Measurements from ENCODE around the gene RASSF3. TPM values are rescaled to one million over a fixed set of nuclear protein-coding genes. Genes with fewer than 3 reads are reported as not detected.

Gene RASSF3
- polyA plus RNA-seq, 3 donors: 6.6 to 77.9 (median 14.5) TPM

GRCh38 chr12:64567570-64567969, 42.7 kb upstream of the RASSF3 start:
- WGBS (ENCODE audit: insufficient coverage): 96% methylated on average over 5 of the region's 8 CpGs
- Histone ChIP-seq H3K27ac (ENCODE audit: low read depth in 1 of 2, low read length in 2 of 2) (no peak overlapping the region), H2AFZ (ENCODE audit: insufficient read depth, low read depth, low read length, poor library complexity, severe bottlenecking) (no peak overlapping the region), H3K9me3 (replicated peaks in 1 of 2; ENCODE audit: control insufficient read depth in 1 of 2, insufficient read depth in 1 of 2, low read length in 2 of 2) (no peaks in the 10 kb centered on the region), H3K9ac (ENCODE audit: insufficient read depth, low read length, poor library complexity, severe bottlenecking) (no peak overlapping the region), H3K36me3 (replicated peaks in 1 of 2; ENCODE audit: control insufficient read depth in 1 of 2, insufficient read depth in 2 of 2, low read length in 2 of 2) (no peaks in the 10 kb centered on the region), H3K79me2 (ENCODE audit: insufficient read depth, low read length) (no peaks in the 10 kb centered on the region), H3K4me3 (replicated peaks in 1 of 3; ENCODE audit: low read depth in 2 of 3, low read length in 3 of 3) (no peak overlapping the region), H3K27me3 (ENCODE audit: control insufficient read depth in 2 of 2, insufficient read depth in 2 of 2, low read length in 2 of 2) (no peaks in the 10 kb centered on the region), H4K20me1 (ENCODE audit: insufficient read depth, low read length) (no peaks in the 10 kb centered on the region), H3K4me1 (ENCODE audit: control insufficient read depth in 1 of 2, insufficient read depth in 2 of 2, low read length in 2 of 2) (peaks cover 20% of the 10 kb centered on the region in 2 donors), H3K4me2 (replicated peaks; ENCODE audit: extremely low read depth, low read length, poor library complexity, severe bottlenecking) (no peak overlapping the region)
- peaks cover 0 to 3% (median 0%) of the 10 kb centered on the region in 7 donors for H3K9me3 Mint-ChIP-seq
- DNase-seq: no peak
- no peak overlapping the region for H3K4me3 Mint-ChIP-seq
- no peaks in the 10 kb centered on the region for H3K36me3 Mint-ChIP-seq
- H3K4me1 Mint-ChIP-seq: peaks cover 26% of the 10 kb centered on the region
- intact Hi-C loops (cut with micrococcal nuclease): no loop called here
- peak overlapping the region in 1 of 7 donors; percentile 41 for H3K27ac Mint-ChIP-seq
- H3K27me3 Mint-ChIP-seq (ENCODE audit: low read depth in 3 of 3): peaks cover 2 to 3% (median 2%) of the 10 kb centered on the region in 3 donors
- no peak for TF ChIP-seq CTCF (IDR thresholded peaks at IDR 0.05)

- no peaks in the 10 kb centered on the region for H3K27me3 ChIP-seq (ENCODE audit: control insufficient read depth in 2 of 2, insufficient read depth in 2 of 2, low read length in 2 of 2)
- H3K79me2 ChIP-seq (ENCODE audit: insufficient read depth, low read length): no peaks in the 10 kb centered on the region
- H3K4me3 ChIP-seq (replicated peaks in 1 of 3; ENCODE audit: low read depth in 2 of 3, low read length in 3 of 3): no peak overlapping the region
- H2AFZ ChIP-seq (ENCODE audit: insufficient read depth, low read depth, low read length, poor library complexity, severe bottlenecking): peak overlapping the region; percentile 27
- H3K4me1 ChIP-seq (ENCODE audit: control insufficient read depth in 1 of 2, insufficient read depth in 2 of 2, low read length in 2 of 2): peaks cover 20% of the 10 kb centered on the region in 2 donors
- Mint-ChIP-seq H3K4me3 (peak overlapping the region in 1 of 2 donors; percentile 62), H3K4me1 (peaks cover 26% of the 10 kb centered on the region), H3K27me3 (ENCODE audit: low read depth in 3 of 3) (peaks cover 2 to 5% (median 2%) of the 10 kb centered on the region in 3 donors), H3K9me3 (peaks cover 0 to 3% (median 0%) of the 10 kb centered on the region in 7 donors), H3K36me3 (no peaks in the 10 kb centered on the region), H3K27ac (peak overlapping the region in 4 of 7 donors; percentile 6 to 70 (median 36))
- peak in 2 of 3 donors; percentile 13 to 23 for DNase-seq
- intact Hi-C loops (cut with micrococcal nuclease): no loop called here
- no peak overlapping the region for H3K9ac ChIP-seq (ENCODE audit: insufficient read depth, low read length, poor library complexity, severe bottlenecking)
- H3K9me3 ChIP-seq (replicated peaks in 1 of 2; ENCODE audit: control insufficient read depth in 1 of 2, insufficient read depth in 1 of 2, low read length in 2 of 2): no peaks in the 10 kb centered on the region
- no peak overlapping the region for H3K27ac ChIP-seq (ENCODE audit: low read depth in 1 of 2, low read length in 2 of 2)
- H3K36me3 ChIP-seq (replicated peaks in 1 of 2; ENCODE audit: control insufficient read depth in 1 of 2, insufficient read depth in 2 of 2, low read length in 2 of 2): no peaks in the 10 kb centered on the region
- H4K20me1 ChIP-seq (ENCODE audit: insufficient read depth, low read length): no peaks in the 10 kb centered on the region
- no peak for TF ChIP-seq CTCF (IDR thresholded peaks at IDR 0.05)
- WGBS (ENCODE audit: insufficient coverage): 20% methylated on average over 1 of the region's 6 CpGs
- peak overlapping the region; percentile 43 for H3K4me2 ChIP-seq (replicated peaks; ENCODE audit: extremely low read depth, low read length, poor library complexity, severe bottlenecking)
Observed at GRCh38 chr12:64568298-64568697, 42.0 kb upstream of the RASSF3 start.

Measured in CD14-positive monocyte (primary cell).